Endothelial cell of umbilical vein (primary cell): Measurements from ENCODE around the gene FAM135A. TPM values are rescaled to one million over a fixed set of nuclear protein-coding genes. Genes with fewer than 3 reads are reported as not detected.
"Not testable (repeated sequence)": the region's sequence is repeated elsewhere in the genome, so short reads cannot be mapped to it uniquely, and the experiment has no call there.

Experiments
- BruUV-seq: library from RNA; stranded (reverse); fragments of 400-500 nt; replicated peaks from 2 replicates; lab custom pipeline; 2021; lab: Mats Ljungman, UMichigan
- CTCF ChIA-PET: fragments of 300-600, 350-600 bp; sonication (Branson Sonifier 250); formaldehyde crosslinking; loops from one replicate; lab custom pipeline; 2021; ENCODE audit warnings: antibody characterized with exemption, inconsistent platforms; lab: Charles Lee
- POLR2A ChIA-PET: fragments of 300-600, 350-600 bp; sonication (Branson Sonifier 250); formaldehyde crosslinking; loops from one replicate; lab custom pipeline; 2021; ENCODE audit warnings: antibody characterized with exemption, inconsistent platforms; lab: Charles Lee
- DNase-seq: peaks from one replicate; pipeline ENCODE4 v3.0.0-alpha.2; 2011; ENCODE audit warnings: low read depth, low spot score
- FAIRE-seq: peaks from 2 replicates; lab custom pipeline; 2011; peaks lifted over from hg19 to GRCh38; lab: Jason Lieb, UNC
- H2AFZ ChIP-seq: 2 replicates; pipeline ENCODE4 v1.6.0; 2012; ENCODE audit warnings: low read depth, low read length, control low read depth, inconsistent platforms
- H3K27ac ChIP-seq: 2 replicates; pipeline ENCODE4 v1.5.1; 2011; ENCODE audit warnings: low read depth, mild to moderate bottlenecking, control low read depth, low read length, moderate library complexity; ENCODE audit not compliant: insufficient read depth
- H3K27me3 ChIP-seq, 2 experiments: 2 replicates each; pipeline versions ENCODE4 v1.6.0 to v1.6.1; 2011; ENCODE audit warnings: low read length in 2 of 2, mixed read lengths in 1 of 2; ENCODE audit not compliant: control insufficient read depth in 2 of 2, insufficient read depth in 2 of 2
- H3K36me3 ChIP-seq, 2 experiments: 2 replicates in 1 of 2; 3 replicates in 1 of 2; pipeline ENCODE4 v1.5.1; 2011; ENCODE audit warnings: low read length in 2 of 2, mild to moderate bottlenecking in 1 of 2, moderate library complexity in 1 of 2; ENCODE audit not compliant: control insufficient read depth in 2 of 2, insufficient read depth in 2 of 2; ENCODE audit errors: extremely low read depth in 1 of 2
- H3K4me1 ChIP-seq: 3 replicates; pipeline ENCODE4 v1.5.1; 2011; ENCODE audit warnings: mild to moderate bottlenecking, low read length; ENCODE audit not compliant: control insufficient read depth, insufficient read depth; ENCODE audit errors: extremely low read depth
- H3K4me2 ChIP-seq: 2 replicates; pipeline ENCODE4 v1.6.1; 2011; ENCODE audit warnings: low read length, control low read depth, mixed read lengths; ENCODE audit not compliant: insufficient read depth
- H3K4me3 ChIP-seq, 3 experiments: fragments of 200-600 bp in 1 of 3; sonication (generic), shearing (Covaris generic) in 1 of 3; replicated peaks in 1 of 3; 2 replicates each; pipeline ENCODE4 v1.5.1; 2011 to 2016; ENCODE audit warnings: control low read depth in 3 of 3, low read length in 3 of 3, mild to moderate bottlenecking in 2 of 3, inconsistent platforms in 1 of 3, low read depth in 1 of 3, moderate library complexity in 1 of 3; ENCODE audit not compliant: insufficient read depth in 1 of 3
- H3K79me2 ChIP-seq: 2 replicates; pipeline ENCODE4 v1.6.0; 2012; ENCODE audit warnings: low read length, inconsistent platforms; ENCODE audit not compliant: control insufficient read depth, insufficient read depth
- H3K9ac ChIP-seq: replicated peaks from 2 replicates; pipeline ENCODE3; 2011; ENCODE audit warnings: low read length, control low read depth; ENCODE audit not compliant: insufficient read depth; ENCODE audit errors: extremely low read depth
- H3K9me1 ChIP-seq: replicated peaks from 3 replicates; pipeline ENCODE4 v1.6.0; 2011; ENCODE audit warnings: mild to moderate bottlenecking, low read length; ENCODE audit not compliant: control insufficient read depth, insufficient read depth; ENCODE audit errors: extremely low read depth
- H3K9me3 ChIP-seq: replicated peaks from 2 replicates; pipeline ENCODE4 v1.5.1; 2012; ENCODE audit warnings: low read length, inconsistent platforms; ENCODE audit not compliant: control insufficient read depth, insufficient read depth
- H4K20me1 ChIP-seq: replicated peaks from 2 replicates; pipeline ENCODE3; 2011; ENCODE audit warnings: mild to moderate bottlenecking, low read length; ENCODE audit not compliant: control insufficient read depth, insufficient read depth; ENCODE audit errors: extremely low read depth
- CTCF ChIP-seq, 2 donors: IDR thresholded peaks; 1 replicate in 1 of 2; 2 replicates in 1 of 2; pipeline ENCODE4 v1.5.1; 2011; ENCODE audit warnings: low read length in 2 of 2, mild to moderate bottlenecking in 2 of 2, moderate library complexity in 2 of 2, control low read depth in 1 of 2, inconsistent platforms in 1 of 2, low read depth in 1 of 2; ENCODE audit not compliant: insufficient read depth in 1 of 2; ENCODE audit errors: extremely low read depth in 1 of 2
- EZH2 ChIP-seq: IDR thresholded peaks from 2 replicates; pipeline ENCODE4 v1.6.1; 2012; ENCODE audit warnings: borderline replicate concordance, low read depth, mild to moderate bottlenecking, moderate library complexity, low read length, inconsistent platforms; ENCODE audit not compliant: severe bottlenecking
- FOS ChIP-seq: IDR thresholded peaks from 2 replicates; pipeline ENCODE4 v1.6.1; 2011; ENCODE audit warnings: mild to moderate bottlenecking, low read length, moderate library complexity, borderline replicate concordance; ENCODE audit not compliant: insufficient read depth
- GATA2 ChIP-seq: IDR thresholded peaks from 2 replicates; pipeline ENCODE4 v1.7.0; 2011; ENCODE audit warnings: low read depth, mild to moderate bottlenecking, moderate library complexity, mixed read lengths, low read length; ENCODE audit not compliant: insufficient read length, insufficient read depth
- JUN ChIP-seq: IDR thresholded peaks from 2 replicates; pipeline ENCODE4 v1.6.1; 2011; ENCODE audit warnings: borderline replicate concordance, low read depth; ENCODE audit not compliant: insufficient read length, insufficient read depth
- MAX ChIP-seq: IDR thresholded peaks from 2 replicates; pipeline ENCODE4 v1.6.1; 2011; ENCODE audit not compliant: insufficient read depth, insufficient read length
- MYC ChIP-seq: IDR thresholded peaks from one replicate; pipeline ENCODE4 v1.6.1; 2011; ENCODE audit warnings: mild to moderate bottlenecking, low read depth, low read length
- POLR2A ChIP-seq: IDR thresholded peaks from 2 replicates; pipeline ENCODE4 v1.6.1; 2012; ENCODE audit warnings: low read depth, mild to moderate bottlenecking, control low read depth, low read length
- POLR2AphosphoS5 ChIP-seq: IDR thresholded peaks from 2 replicates; pipeline ENCODE4 v1.6.1; 2012; ENCODE audit warnings: low read depth, mild to moderate bottlenecking, control low read depth, low read length, moderate library complexity; ENCODE audit not compliant: insufficient read depth
- dilution Hi-C: fragments of 300-500 bp; cut with MboI; formaldehyde crosslinking; loops from one replicate; pipeline ENCODE4 v1.15.0; 2019; ENCODE audit warnings: low sequenced_read_pairs; ENCODE audit not compliant: extremely low pct_ligation_motif_present
- intact Hi-C: fragments of 100-400 bp; cut with micrococcal nuclease; formaldehyde crosslinking; loops from one replicate; pipeline ENCODE4 v1.10.0; 2022
- polyA plus RNA-seq, 4 experiments: library from polyadenylated mRNA; depleted of rRNA in 3 of 4; stranded (reverse) in 3 of 4; unstranded in 1 of 4; fragments of >200 nt; gene quantifications; 2 replicates each; pipeline versions ENCODE4 v1.2.1 to v1.2.3, GENCODE V29; 2011 to 2012; ENCODE audit warnings: missing spikeins in 1 of 4
- total RNA-seq: library from RNA; stranded (reverse); gene quantifications from 2 replicates; pipeline ENCODE4 v1.2.3, GENCODE V29; 2021

Gene FAM135A
- total and polyA plus RNA-seq, 2 donors (not counting 3 experiments of a cell fraction or from before 2014, with no cell fraction given), result 3.7 to 9.6 TPM

- CTCF ChIA-PET, result no interaction called here
- BruUV-seq, result no TSS peak
Measured at GRCh38 chr6:70494833-70495232, 81.5 kb downstream of the FAM135A start.

GRCh38 chr6:70495790-70496189 is 82.5 kb downstream of the FAM135A start:
- H3K9ac ChIP-seq, H3K79me2 ChIP-seq, dilution Hi-C loops, H3K4me3 ChIP-seq, H2AFZ ChIP-seq, H3K27ac ChIP-seq, intact Hi-C loops, H3K36me3 ChIP-seq, H3K27me3 ChIP-seq, BruUV-seq, CTCF ChIA-PET, H3K4me1 ChIP-seq, POLR2A ChIA-PET, H3K4me2 ChIP-seq, H4K20me1 ChIP-seq, H3K9me3 ChIP-seq, FAIRE-seq, H3K9me1 ChIP-seq, DNase-seq: not testable (repeated sequence)

More at GRCh38 chr6:70494833-70495232, 81.5 kb downstream of the FAM135A start:
- Histone ChIP-seq H3K9me3 (no peaks in the 10 kb centered on the region), H3K36me3 (no peaks in the 10 kb centered on the region), H3K27ac (no peak overlapping the region), H4K20me1 (no peaks in the 10 kb centered on the region), H3K9ac (no peak overlapping the region), H3K4me1 (no peaks in the 10 kb centered on the region), H3K4me2 (no peak overlapping the region), H3K4me3 (no peak overlapping the region), H2AFZ (no peak overlapping the region), H3K27me3 (no peaks in the 10 kb centered on the region), H3K9me1 (no peaks in the 10 kb centered on the region), H3K79me2 (no peaks in the 10 kb centered on the region)
- intact Hi-C loops (no loop called here), dilution Hi-C loops (no loop called here)
- POLR2A ChIA-PET, result no interaction called here
- DNase-seq (no peak), FAIRE-seq (no peak)
- no peak for TF ChIP-seq MYC
- TF ChIP-seq POLR2AphosphoS5, result no peak
- no peak for TF ChIP-seq FOS
- no peak for TF ChIP-seq JUN
- TF ChIP-seq MAX, result no peak
- no peak for TF ChIP-seq POLR2A
- TF ChIP-seq EZH2, result no peak
- no peak for TF ChIP-seq CTCF (IDR thresholded peaks at IDR 0.05; ENCODE audit: extremely low read depth in 1 of 2, insufficient read depth in 1 of 2, low read depth in 1 of 2, low read length in 2 of 2)
- TF ChIP-seq GATA2, result no peak
